ENCODE measurements around the gene HERC2. TPM values are rescaled to one million over a fixed set of nuclear protein-coding genes. Genes with fewer than 3 reads are reported as not detected.

HERC2 gene
- total and polyA plus RNA-seq, 2 of the 8 experiments (the other 6 are each of a cell fraction or from before 2014, with no cell fraction given), result 83.0 to 88.7 TPM

DNA sequence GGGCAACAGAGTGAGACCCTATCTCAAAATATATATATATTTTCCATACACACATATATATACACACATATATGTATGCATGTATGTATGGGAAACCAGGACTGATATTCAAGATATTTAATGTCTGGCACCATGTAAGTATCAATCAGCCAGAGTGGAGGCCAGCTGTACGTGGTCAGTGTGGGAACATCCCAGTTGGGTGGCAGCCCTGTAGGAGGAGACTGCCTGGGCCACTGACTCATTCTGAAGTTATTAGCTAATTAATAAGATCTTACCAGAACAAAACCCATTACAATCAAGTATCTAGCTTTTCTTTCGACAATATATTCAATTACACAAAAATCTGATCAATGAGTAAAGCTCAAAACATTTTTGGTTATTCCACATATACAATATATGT is 137.8 kb downstream of the HERC2 start:
- Histone ChIP-seq H3K27me3 (replicated peaks in 1 of 4; ENCODE audit: control insufficient read depth in 3 of 4, extremely low read depth in 1 of 4, insufficient read depth in 3 of 4, low read length in 3 of 4) (no peaks in the 10 kb centered on the region), H4K20me1 (replicated peaks in 1 of 2; ENCODE audit: control insufficient read depth in 1 of 2, insufficient read depth in 2 of 2, low read length in 2 of 2) (peaks cover 1 to 3% of the 10 kb centered on the region in 2 experiments), H4K8ac (ENCODE audit: extremely low read depth, insufficient read depth, low read length) (no peak overlapping the region), H3K4ac (replicated peaks; ENCODE audit: insufficient read length, low read depth, low read length) (no peak overlapping the region), H2AK5ac (ENCODE audit: low read depth, low read length) (no peak overlapping the region), H3K79me2 (ENCODE audit: control insufficient read depth in 1 of 2, insufficient read depth in 2 of 2, low read length in 2 of 2) (no peaks in the 10 kb centered on the region), H3K4me2 (ENCODE audit: insufficient read depth in 1 of 2, low read depth in 2 of 2, low read length in 2 of 2) (no peak overlapping the region), H4K91ac (replicated peaks; ENCODE audit: insufficient read length, low read length) (no peak overlapping the region), H3K79me1 (ENCODE audit: low read depth, low read length) (no peaks in the 10 kb centered on the region), H2BK20ac (ENCODE audit: low read length) (no peak overlapping the region), H3K23ac (ENCODE audit: insufficient read length) (no peak overlapping the region), H3K14ac (ENCODE audit: insufficient read length) (no peak overlapping the region), H2BK12ac (ENCODE audit: low read depth, low read length) (no peak overlapping the region), H3K23me2 (ENCODE audit: low read depth, low read length) (no peaks in the 10 kb centered on the region), H3K27ac (ENCODE audit: low read depth, low read length) (no peak overlapping the region), H3K56ac (replicated peaks; ENCODE audit: insufficient read length, low read depth, low read length) (no peak overlapping the region), H3K36me3 (ENCODE audit: control insufficient read depth in 2 of 4, insufficient read depth in 4 of 4, low read length in 3 of 4) (peaks cover 4 to 44% (median 30%) of the 10 kb centered on the region in 4 experiments), H3K4me3 (ENCODE audit: extremely low read depth in 1 of 4, insufficient read depth in 2 of 4, low read depth in 3 of 4, low read length in 4 of 4) (no peak overlapping the region), H3K9me3 (ENCODE audit: insufficient read depth in 2 of 2, low read depth in 1 of 2, low read length in 1 of 2) (no peaks in the 10 kb centered on the region), H3K9ac (replicated peaks in 1 of 4; ENCODE audit: extremely low read depth in 1 of 4, low read depth in 3 of 4, low read length in 3 of 4) (no peak overlapping the region), H2BK15ac (ENCODE audit: low read length) (no peak overlapping the region), H3K18ac (ENCODE audit: extremely low read depth, low read length) (no peak overlapping the region), H2BK120ac (replicated peaks; ENCODE audit: low read depth, low read length) (no peak overlapping the region), H2BK5ac (ENCODE audit: low read depth, low read length) (no peak overlapping the region), H4K5ac (ENCODE audit: insufficient read length, low read depth, low read length) (no peak overlapping the region), H2AFZ (ENCODE audit: low read length) (no peak overlapping the region), H3K4me1 (replicated peaks in 1 of 4; ENCODE audit: control insufficient read depth in 3 of 4, insufficient read depth in 4 of 4, low read length in 3 of 4) (no peaks in the 10 kb centered on the region)
- POLR2A ChIA-PET (ENCODE audit: partially characterized antibody), result no interaction called here
- TF ChIP-seq FOSL1 (IDR thresholded peaks at IDR 0.05; ENCODE audit: insufficient read depth, low read depth, low read length) (no peak), YY1 (IDR thresholded peaks at IDR 0.05; ENCODE audit: low read depth, low read length) (no peak), KDM1A (IDR thresholded peaks at IDR 0.05; ENCODE audit: borderline replicate concordance, low read length) (no peak), SP4 (IDR thresholded peaks at IDR 0.05; ENCODE audit: low read length) (no peak), RBBP5 (IDR thresholded peaks at IDR 0.05; ENCODE audit: borderline replicate concordance, low read depth, low read length) (no peak), TAF1 (IDR thresholded peaks at IDR 0.05; ENCODE audit: low read depth, low read length) (no peak), MAFK (IDR thresholded peaks at IDR 0.05; ENCODE audit: low read depth, low read length) (no peak), TBP (IDR thresholded peaks at IDR 0.05; ENCODE audit: low read depth, low read length) (no peak), JUND (IDR thresholded peaks at IDR 0.05; ENCODE audit: low read length) (no peak), SP2 (IDR thresholded peaks at IDR 0.05; ENCODE audit: low read length) (no peak), SIX5 (IDR thresholded peaks at IDR 0.05; ENCODE audit: low read depth, low read length) (no peak), RXRA (IDR thresholded peaks at IDR 0.05; ENCODE audit: insufficient read depth, low read depth, low read length) (no peak), SAP30 (IDR thresholded peaks at IDR 0.05; ENCODE audit: insufficient read depth, insufficient replicate concordance, low read length) (no peak), GABPA (IDR thresholded peaks at IDR 0.05; ENCODE audit: borderline replicate concordance, insufficient read depth, low read length) (no peak)
- TF ChIP-seq, protein P1, sequence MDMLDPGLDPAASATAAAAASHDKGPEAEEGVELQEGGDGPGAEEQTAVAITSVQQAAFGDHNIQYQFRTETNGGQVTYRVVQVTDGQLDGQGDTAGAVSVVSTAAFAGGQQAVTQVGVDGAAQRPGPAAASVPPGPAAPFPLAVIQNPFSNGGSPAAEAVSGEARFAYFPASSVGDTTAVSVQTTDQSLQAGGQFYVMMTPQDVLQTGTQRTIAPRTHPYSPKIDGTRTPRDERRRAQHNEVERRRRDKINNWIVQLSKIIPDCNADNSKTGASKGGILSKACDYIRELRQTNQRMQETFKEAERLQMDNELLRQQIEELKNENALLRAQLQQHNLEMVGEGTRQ (IDR thresholded peaks at IDR 0.05; ENCODE audit: low read length), result no peak
- FAIRE-seq (no peak), DNase-seq (ENCODE audit: low read depth in 1 of 2, low spot score in 2 of 2) (no peak)
- CTCF ChIA-PET (ENCODE audit: partially characterized antibody), result interaction anchor here (0.7 to 1.1 kb wide), 2 partner anchors 56 to 58 kb away, joined by 3 to 4 read pairs; no protein-coding TSS in a partner anchor
- 90% methylated on average over 2 of the region's 2 CpGs; no CpG with 5 or more reads in 1 of the 2 experiments for WGBS, 2 experiments (ENCODE audit: extremely low coverage in 1 of 2, insufficient coverage in 1 of 2, insufficient read length in 1 of 2, insufficient replicate concordance in 2 of 2, low coverage in 1 of 2, low lambda C conversion rate in 2 of 2, missing lambda C conversion rate in 1 of 2)
